Measurements from ENCODE around the gene HPSE2.

Gene HPSE2

GRCh38 chr10:98664329-98665042 lies 571.2 kb downstream of the HPSE2 start:
- DNase-seq: no peak

- no peak for DNase-seq
Observed at GRCh38 chr10:98659951-98660350, 575.7 kb downstream of the HPSE2 start.

DNA sequence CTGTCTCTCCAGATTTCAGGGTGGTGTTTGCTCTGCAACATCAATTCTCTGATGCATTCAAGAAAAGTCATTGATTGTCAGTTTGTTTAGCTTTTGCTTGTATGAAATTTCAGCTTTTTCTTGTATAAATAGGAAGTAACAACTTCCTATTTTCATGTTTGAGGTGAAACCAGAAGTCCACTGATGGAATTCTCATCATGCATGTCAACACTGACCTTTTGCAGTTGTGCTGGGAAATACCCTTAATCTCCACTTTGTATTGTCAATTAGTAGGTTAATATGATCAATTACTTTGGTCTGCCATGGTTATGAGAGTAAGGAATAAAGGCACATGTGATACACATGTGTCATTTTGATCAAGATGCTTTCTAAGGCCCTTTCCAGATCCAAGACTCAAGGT lies 580.2 kb downstream of the HPSE2 start:
- no peak for DNase-seq

- DNase-seq: no peak
Observed at GRCh38 chr10:98649170-98649569, 586.5 kb downstream of the HPSE2 start.

DNA sequence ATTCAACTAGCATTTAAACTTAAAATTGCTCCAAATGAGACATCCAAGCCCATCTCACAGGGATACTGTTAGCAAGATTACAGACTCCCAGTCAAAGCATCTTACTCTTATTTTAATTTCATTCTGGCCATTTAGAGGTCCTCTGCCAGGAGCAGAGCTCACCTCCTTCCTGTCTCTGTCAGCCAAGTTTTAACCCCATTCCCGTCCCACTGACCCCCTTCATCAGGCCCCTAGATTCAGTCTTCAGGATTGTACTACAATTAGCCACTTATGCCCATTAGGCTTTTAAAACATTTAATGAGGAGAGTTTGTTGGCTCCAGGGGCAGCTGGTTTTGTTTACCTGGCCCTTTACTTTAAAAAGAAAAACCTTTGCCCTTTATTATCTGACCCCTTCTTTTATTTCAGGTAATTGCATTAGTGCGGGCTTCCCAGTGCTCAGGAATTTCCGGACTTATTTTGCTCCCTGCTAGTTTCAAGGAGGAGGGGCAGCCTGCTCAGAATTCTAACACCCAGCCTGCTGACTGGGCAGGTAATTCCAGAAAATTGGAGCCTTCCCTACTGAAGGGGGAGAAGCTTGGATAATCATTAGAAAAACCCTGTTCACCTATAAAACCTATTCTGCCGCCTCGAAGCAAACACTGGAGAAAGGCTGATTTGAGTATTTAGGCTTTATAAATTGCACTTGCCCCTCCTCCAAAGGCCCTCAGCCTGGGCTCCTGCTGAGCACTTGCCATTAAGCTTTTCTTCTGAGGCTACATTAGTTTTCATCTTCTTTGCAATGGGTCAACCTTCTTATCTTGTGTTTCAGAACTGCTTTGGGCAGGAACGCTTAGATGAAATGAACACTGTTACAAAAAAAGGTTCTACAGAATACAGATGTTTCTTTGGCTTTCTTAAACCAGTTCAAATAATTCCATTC lies 588.4 kb downstream of the HPSE2 start:
- DNase-seq: no peak

- no peak for DNase-seq
Observed at GRCh38 chr10:98644466-98644865, 591.2 kb downstream of the HPSE2 start.

GRCh38 chr10:98642281-98642680 lies 593.4 kb downstream of the HPSE2 start:
- no peak for DNase-seq

DNA sequence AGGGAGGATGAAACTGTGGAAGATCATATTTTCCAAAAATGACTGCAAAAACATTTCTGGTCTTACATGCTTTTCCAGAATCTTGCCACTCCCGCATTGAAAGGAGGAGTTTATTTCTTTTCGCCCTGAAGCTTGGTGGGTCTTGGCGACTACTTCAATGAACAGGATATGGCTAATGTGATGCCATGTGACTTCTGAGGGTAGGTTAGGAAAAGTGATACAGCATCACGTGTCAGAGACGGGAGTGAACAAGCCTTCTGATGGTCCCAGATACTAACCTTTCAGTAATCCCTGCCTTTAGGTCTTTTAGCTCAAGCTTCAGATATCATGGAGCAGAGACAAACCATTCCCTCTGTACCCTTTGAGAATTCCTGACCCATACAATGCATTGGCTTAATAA lies 596.7 kb downstream of the HPSE2 start:
- no peak for DNase-seq

GRCh38 chr10:98636921-98637329 lies 598.7 kb downstream of the HPSE2 start:
- no peak for DNase-seq

DNA sequence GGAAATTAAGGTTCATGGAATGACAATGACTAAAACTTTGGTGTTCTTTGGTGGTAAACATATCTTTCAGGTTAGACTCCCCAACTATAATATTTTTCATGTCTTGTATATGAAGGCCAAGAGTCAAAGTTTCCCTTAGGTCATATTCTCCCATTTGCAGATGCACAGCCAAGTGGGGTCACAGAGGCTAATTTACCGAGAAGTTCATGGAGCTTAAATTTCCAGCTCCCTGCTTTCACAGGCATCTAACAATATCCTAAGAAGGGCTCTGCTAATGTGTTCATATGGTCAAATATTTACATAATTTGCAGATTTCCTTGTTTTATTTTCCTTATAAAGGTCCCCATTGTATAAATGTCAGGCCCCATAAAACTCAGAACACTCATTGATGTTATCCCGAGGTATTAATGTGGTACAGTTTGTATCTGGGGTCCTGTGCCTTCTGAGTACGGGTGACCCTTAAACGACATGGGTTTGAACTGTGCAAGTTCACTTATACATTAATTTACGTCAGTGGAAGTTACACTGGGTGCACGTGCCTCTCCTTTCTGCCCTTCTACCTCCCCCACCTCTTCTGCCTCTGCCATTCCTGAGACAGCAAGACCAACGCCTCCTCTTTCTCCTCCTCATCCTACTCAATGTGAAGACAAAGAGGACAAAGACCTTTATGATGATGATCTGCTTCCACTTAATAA lies 603.0 kb downstream of the HPSE2 start:
- DNase-seq: no peak

DNA sequence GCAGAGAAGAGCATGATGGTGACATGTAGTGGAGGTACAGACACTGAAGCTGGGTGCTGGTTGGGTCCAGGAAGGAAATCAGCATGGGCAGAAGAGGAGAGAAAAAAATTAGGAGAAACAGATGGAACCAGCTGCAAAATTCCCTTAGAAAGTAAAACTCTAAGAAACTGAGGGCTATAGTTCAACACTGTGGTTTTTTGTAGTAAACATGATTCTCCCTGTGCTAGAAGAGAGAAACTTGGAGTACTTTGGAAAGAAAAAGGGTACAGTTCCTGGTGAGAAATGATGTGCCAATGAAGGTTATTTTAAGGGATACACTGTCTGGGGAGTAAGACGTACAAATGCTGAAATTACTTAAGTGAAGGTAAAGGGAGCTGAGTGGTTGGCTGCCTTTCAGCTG lies 607.4 kb downstream of the HPSE2 start:
- no peak for DNase-seq

GRCh38 chr10:98627711-98628110 lies 607.9 kb downstream of the HPSE2 start:
- DNase-seq: no peak

- no peak for DNase-seq
Observed at GRCh38 chr10:98624963-98625362, 610.7 kb downstream of the HPSE2 start.

GRCh38 chr10:98623176-98623575 lies 612.5 kb downstream of the HPSE2 start:
- no peak for DNase-seq

- no peak for DNase-seq
Observed at GRCh38 chr10:98621630-98622029, 614.0 kb downstream of the HPSE2 start.

GRCh38 chr10:98620503-98620902 lies 615.1 kb downstream of the HPSE2 start:
- no peak for DNase-seq

DNA sequence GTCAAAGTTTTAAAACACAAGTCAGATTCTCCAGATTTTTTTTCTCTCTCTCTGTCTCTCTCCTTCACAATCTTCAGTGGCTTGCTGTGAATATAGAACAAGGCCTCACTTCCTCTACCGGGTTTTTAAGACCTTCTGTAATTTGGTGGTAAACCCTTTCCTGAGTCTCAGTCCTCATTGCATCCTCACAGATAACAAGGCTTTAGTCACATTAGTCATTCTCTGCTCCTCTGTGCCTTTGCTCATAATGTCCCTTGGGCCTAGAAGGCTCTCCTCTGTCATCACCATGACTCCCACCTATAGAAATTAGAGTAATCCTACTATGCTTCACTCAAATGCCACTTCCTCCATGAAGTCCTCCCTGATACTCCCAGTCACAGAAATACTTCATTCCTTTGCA lies 616.2 kb downstream of the HPSE2 start:
- no peak for DNase-seq

DNA sequence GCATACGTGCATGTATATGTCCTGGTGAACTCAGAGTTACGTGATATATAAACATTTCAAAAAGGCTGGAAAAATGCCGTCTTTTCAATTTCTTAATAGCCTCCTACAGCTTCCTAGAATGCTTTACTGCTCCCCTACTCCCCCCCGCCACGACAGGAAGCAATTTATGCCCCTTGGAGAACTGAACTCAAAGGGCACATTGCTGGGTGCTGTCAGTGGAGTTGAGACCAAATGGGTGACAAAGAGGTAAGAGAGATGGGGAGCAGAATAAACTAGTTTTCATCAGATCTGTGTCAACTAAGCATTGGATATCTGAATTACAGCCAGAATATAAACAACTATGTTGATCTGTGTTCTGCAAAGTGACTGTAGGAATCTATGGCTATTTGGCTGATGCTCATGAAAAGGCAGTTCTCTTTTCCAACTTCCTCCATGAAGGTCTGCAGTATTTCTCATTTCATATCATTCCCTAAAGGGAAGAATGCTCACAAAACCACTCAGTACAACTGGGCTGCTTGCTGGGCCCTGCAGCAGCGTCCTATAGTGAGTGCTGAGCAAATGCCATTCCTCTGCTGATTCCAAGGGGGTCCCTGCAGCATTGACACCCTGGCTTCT lies 617.6 kb downstream of the HPSE2 start:
- DNase-seq: no peak

- DNase-seq: no peak
Observed at GRCh38 chr10:98613446-98613845, 622.2 kb downstream of the HPSE2 start.

DNA sequence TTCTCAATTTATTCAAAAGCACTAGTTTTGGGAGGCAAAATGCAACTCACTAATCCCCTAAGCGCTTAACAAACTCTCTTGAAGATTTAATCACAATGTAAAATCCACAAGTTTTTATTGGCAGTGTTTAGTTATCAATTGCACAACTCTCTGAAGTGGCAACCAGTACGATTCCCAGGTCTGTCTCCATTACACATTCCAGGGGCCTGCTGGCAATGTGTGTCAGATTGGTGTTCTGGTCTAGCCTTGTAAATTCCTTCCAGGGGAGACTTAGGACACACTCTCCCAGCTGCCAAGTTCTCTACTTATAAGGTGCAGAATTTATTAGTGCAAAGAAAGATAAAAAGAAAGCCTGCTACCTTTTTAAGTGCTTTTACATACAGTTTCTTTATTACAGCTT lies 624.2 kb downstream of the HPSE2 start:
- no peak for DNase-seq

- DNase-seq: no peak
Observed at GRCh38 chr10:98610836-98611235, 624.8 kb downstream of the HPSE2 start.

DNA sequence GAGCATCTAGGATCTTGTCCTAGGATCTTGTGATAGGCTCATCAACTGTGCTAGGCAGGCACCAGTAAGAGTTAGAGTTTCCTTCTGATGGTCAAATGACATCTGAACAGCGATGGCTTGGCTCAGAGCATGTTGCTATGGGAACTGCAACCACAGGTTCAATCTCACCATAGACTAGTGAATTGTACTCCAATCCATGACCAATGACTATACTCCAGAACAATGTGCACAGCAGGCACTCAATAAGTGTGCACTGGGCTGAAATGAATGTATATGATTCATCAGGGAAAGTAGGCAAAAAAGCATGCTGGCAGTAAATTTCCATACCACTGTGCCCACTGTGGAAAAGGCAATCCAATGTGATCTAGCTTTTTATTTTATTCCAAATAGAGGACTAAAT lies 625.4 kb downstream of the HPSE2 start:
- DNase-seq: no peak

DNA sequence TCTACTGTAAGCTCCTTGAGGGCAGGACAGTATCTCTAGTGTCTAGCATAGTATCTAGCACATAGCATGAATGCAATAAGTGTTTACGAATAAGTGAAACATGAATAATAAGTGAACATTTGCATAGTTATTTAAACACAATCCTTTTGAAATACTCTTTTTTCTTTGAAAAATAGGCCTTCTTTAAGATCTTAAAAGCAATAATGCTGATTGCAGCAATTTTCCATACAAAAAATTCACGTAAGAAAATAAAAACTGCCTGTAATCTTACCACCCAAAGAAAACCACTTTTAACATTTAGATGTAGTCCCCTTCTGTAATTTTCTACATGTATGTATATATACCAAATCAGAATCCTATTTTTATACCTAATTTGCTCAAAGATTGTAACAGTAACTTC lies 626.4 kb downstream of the HPSE2 start:
- no peak for DNase-seq

Measured in NCI-H2029 treated with DMSO at 0.1 percent for 48 hours (cell line).